ENCODE measurements around the gene CPTP. TPM values are rescaled to one million over a fixed set of nuclear protein-coding genes. Genes with fewer than 3 reads are reported as not detected.
"Not testable (repeated sequence)": the region's sequence is repeated elsewhere in the genome, so short reads cannot be mapped to it uniquely, and the experiment has no call there.

CPTP gene
- total RNA-seq, 1 experiment from 2014 or later = 22.5 TPM

DNA sequence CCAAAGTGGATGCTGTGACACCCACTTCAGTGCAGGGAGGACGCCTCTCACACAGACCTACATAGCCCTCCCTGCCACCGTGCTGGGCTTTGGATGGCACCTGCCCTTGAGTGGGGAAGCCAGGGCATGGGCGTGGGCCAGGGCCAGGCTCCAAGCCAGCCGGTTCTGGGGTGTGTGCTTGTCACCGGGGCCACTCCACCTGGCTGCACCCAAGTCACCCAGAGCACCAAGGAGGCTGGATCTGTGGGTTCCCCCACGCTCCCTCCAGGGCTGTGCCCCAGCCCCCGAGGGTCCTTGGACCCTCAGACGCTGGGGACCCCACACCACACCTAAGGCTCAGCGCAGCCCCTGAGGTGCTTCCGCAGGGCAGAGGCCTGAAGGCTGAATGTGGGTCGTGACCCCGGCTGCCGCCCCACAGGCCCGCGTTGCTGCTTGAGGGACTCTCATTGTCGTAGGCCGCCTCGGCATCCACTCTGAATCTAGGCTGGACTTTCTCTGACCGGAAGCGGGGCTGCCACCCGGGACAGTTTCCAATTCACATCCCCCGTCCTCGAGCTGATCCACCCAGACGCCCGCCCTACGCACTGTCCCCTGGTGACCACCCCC is 32.3 kb downstream of the CPTP start:
- in situ Hi-C loops (cut with HindIII; ENCODE audit: low sequenced_read_pairs) = no loop called here
- DNase-seq (ENCODE audit: low spot score) = no peak

DNA sequence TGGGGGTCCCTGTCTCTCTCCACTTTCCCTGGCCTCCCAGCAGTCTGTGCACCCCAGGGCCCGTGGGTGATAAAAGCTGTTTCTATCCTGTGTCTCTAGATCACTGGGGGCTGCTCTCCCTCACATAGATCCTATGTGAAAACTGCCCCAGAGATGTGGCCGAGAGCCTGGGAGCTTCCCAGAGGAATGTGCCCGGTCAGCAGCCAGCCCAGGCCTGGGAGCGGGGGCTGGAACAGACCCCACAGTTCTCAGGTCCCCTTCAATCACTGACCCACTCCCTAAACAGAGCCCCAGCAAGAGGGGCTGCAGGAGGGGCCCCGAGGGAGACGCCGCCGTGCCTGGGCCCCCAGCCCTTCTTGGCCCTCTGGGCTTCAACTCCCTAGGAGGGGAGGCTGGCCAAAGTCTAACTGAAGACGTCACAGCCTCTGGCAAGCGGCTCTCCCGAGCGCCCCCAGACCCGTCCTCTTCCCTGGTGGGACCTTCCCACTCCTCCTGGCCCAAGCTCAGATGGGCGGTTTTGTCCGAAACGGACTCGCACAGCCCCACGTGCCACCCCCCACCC is 33.4 kb downstream of the CPTP start:
- DNase-seq (ENCODE audit: low spot score) = no peak
- in situ Hi-C loops (cut with HindIII; ENCODE audit: low sequenced_read_pairs) = no loop called here

DNA sequence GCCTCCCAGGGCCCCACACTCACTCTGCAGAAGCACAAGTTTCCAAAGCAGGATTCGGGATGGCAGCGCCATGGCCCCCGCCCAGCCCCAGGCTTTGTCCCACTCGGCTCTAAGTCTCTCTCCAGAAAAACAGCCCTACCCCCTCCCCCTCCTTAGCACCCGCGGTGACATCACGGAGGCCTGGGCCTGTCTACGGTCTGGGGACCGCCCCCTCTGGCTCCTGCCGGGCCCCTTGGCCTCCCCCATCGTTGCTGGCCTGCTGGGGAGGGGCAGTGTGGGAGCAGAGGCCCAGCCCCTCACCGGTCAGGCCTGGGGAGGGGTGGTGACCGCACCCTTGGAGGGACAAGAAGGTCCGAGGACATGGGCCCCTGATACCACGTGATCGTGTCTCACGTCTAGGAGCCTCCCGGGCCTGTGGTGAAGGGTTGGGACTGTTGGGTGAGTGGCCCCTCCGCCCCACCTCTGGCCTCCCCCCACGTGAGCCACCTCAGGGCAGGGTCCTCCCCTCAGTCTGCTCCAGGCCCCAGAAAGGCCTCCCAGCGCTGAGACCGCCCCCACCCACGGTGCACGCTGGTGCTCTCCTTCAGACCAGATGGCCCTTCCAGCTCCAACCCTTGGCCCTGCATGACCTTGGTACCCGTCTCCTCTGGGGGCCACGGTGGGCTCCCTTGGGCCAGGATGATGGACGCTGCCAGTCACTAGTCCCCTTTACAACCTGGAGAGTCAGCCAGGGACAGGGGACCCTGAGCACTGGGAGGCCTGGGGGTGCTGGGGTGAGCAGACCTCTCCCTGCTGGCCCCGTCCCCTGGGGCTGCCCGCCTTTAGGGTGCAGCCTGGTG is 34.0 kb downstream of the CPTP start, which contains the start of gene MXRA8:
Gene MXRA8, minus strand, starts transcription at position 123 of the 839 bp plus-strand sequence. Its CDS starts 51 bp downstream, at position 72.
- no peak for DNase-seq (ENCODE audit: low spot score)
- in situ Hi-C loops (cut with HindIII; ENCODE audit: low sequenced_read_pairs) = no loop called here

DNA sequence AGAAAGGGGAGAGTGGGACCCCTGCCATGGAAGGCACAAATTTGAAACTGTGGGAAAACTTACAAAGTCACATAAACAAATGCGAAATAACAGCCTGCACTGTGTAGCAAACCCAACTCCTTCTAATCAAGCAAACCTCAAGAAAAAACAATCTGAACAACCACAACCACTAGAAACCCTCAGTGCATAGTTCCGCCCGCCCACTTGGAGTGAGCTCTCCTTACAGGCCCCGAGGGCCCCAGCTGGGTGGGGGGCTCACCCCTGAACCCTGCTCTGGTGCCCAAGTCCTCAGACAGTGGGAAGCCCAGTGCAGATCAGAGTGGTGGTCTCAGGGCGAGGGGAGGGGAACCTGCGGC is 34.7 kb downstream of the CPTP start:
- in situ Hi-C loops (cut with HindIII; ENCODE audit: low sequenced_read_pairs) = no loop called here

DNA sequence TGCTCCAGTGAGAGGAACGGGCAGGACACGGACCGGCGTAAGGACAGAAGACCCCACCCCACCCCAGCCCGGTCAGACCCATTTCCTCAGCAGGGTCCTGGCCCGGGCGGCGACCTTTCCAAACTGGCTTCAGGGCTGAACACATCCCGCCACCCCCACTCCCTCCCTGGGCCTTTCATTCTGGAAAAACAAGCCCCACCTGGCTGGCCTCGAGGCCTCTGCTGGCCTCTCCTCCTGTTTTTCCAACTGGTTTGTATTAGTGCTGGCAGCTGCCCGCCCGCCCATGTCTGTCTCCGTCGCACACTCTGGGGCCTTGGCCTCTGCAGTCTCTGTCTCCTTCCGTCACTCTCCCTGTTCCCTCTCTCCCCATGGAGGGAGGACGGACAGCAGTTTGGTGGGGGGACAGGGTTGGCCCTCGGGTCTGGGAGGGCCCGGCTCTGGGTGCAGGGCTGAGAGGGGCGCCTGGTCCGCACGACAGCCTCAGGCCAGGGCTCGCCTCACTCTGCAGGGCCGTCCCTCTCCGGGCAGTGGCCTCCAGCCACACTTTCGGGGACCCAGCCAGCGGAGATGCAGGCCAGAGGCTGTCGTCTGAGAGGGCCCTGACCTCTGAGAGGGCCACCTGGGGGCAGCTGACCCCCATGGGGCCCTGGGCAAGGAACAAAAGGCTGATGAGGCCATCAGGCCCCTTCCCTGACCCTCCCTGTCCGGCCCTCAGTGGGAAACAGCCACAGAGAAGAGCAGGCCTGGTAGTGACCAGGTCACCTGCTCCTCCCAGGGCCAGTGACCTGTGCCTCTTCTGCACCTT is 35.3 kb downstream of the CPTP start:
- in situ Hi-C loops (cut with HindIII; ENCODE audit: low sequenced_read_pairs) = no loop called here

More for the DNA sequence above, 34.7 kb downstream of the CPTP start:
- no peak for DNase-seq (ENCODE audit: low spot score)

DNA sequence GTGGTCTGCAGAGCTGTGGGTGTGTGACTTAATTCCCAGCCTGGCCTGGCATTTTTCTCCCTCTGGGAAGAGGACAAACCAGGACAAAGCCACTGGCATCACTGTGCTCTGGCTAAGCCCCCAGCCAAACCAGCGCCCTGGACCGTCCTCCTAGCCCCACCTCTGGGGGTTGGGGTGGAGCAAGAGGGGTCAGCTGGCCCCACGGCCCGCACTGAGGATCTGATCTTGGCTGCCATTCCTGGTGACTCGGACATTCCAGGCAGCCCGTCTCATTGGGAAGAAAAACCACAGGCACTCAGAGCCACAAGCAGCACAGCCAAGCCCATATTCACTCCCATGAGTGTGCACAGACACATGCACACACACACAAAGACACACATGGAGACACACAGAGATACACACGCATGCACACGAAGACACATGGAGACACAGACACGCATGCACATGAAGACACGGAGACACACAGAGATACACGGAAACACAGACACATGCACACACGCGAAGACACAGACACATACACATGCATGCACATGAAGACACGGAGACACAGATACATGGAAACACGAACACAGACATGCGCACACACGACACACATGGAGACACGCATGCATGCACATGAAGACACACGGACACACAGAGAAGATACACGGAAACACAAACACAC is 36.0 kb downstream of the CPTP start:
- DNase-seq (ENCODE audit: low spot score) = no peak
- in situ Hi-C loops (cut with HindIII; ENCODE audit: low sequenced_read_pairs) = no loop called here

More for the DNA sequence above, 35.3 kb downstream of the CPTP start:
- no peak for DNase-seq (ENCODE audit: low spot score)

DNA sequence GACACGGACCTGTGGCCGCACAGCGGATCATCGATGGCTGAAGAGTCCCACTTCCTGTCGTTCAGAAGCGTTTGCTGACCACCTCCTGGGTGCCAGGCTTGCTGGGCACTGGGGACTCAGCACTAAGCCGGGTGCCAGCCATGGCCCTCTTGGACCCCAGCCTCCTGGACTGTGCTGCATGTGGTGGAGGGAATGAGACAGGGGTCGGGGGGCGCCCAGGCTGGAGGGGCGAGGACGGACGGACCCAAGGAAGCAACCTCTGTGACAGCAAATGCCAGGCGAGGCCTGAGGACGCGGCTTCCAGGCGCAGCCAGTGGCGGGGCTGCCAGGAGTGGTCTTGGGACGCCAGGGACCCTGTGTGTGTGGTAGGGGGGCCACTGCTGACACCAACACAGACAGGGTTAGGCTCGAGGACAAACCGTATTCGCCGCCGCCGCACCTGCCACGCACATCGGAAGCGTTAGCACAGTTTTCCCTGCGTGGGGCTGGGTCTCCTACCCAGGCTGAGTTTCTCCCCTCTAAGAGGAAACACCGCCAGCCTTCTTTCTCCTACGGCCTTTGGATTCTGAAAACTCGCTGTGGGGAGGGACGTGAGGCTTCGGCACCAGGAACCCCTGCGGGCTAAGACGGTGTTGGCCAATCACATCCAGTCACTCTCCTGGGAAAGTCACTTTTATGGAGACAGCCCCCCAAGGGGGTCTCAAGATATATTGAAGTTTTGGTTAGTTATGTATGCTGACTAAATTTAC is 36.8 kb downstream of the CPTP start:
- no peak for DNase-seq (ENCODE audit: low spot score)
- in situ Hi-C loops (cut with HindIII; ENCODE audit: low sequenced_read_pairs) = no loop called here

DNA sequence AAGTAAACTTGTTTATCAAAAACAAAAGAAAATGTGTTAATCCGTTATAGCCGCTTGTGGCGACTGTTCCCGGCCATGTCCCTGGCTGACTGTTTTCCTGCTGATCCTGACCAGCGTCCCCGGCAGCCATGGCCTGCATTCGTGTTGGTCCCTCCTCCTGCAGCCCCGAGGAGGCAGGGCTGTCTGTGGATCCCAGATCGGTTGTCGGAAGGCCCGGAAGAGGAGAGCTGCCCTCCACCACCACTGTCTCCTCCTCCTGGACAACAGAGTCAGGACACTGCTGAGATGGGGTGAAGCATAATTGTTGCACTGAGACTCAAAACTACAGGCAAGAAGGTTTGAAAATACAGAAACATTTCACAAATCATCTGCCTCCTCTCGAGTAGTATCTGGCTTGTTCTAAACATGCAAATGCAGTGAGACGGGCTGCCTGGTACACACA is 37.4 kb downstream of the CPTP start:
- in situ Hi-C loops (cut with HindIII; ENCODE audit: low sequenced_read_pairs) = no loop called here

DNA sequence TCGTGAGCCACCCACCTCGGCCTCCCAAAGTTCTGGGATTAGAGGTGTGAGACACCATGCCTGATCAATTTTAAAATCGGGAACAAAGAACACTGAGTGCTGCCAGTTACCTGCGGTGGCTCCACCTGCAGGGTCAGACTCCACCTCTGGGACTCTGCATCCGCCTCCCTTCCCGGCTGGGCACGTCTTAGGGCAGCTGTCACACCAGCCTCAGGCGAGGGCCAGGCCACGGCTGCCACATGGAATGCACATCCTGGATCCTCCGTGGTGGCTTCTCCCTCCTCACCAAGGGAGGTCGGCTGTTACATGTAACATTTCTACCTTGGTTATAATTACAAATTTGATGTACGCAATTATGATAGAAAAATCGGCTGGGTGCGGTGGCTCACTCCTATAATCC is 39.7 kb downstream of the CPTP start:
- in situ Hi-C loops (cut with HindIII; ENCODE audit: low sequenced_read_pairs) = no loop called here
- DNase-seq (ENCODE audit: low spot score) = no peak

More for the DNA sequence above, 37.4 kb downstream of the CPTP start:
- no peak for DNase-seq (ENCODE audit: low spot score)

DNA sequence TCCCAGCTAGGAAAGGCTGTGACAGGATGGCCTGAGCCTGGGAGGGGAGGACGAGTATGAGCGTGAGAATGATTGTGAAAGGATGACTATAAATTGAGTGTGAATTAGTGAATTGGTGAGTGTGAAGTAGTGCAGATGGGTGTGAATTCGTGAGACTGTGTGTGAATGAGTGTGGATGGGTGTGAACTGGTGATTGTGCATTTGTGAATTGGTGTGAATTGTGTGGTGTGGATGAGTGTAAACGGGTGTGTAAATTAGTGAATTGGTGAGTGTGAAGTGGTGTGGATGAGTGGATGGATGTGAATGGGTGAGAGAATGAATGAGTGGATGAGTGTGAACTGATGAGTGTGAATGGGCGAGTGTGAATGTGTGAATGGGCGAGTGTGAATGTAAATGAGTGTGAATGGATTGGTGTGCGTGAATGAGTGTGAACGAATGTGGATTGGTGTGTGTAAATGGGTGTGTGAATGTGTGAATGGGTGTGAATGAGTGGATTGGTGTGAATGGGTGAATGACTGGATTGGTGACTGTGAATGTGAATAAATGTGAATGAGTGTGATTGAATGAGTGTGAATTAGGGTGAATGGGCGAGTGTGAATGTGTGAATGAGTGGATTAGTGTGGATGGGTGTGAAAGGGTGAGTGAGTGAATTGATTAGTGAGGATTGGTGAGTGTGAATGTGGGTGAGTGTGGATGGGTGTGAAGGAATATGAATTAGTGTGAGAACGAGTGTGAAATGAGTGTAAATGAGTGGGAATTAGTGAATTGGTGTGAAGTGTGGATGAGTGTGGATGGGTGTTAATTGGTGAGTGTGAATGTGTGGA is 41.5 kb downstream of the CPTP start:
- in situ Hi-C loops (cut with HindIII; ENCODE audit: low sequenced_read_pairs) = no loop called here
- DNase-seq (ENCODE audit: low spot score) = no peak

DNA sequence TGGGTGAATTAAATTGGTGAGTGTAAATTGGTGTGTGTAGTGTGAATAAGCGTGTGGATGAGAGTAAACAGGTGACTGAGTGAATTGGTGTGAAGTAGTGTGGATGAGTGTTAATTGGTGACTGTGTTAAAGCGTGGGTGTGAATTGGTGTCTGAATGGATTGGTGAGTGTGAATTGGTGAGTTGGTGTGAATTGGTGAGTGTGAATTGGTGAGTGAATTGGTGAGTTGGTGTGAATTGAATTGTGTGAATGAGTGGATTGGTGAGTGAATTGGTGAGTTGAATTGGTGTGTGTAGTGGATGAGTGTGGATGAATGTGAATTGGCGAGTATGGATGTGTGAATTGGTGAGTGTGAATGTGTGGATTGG is 42.1 kb downstream of the CPTP start:
- DNase-seq (ENCODE audit: low spot score) = no peak
- in situ Hi-C loops (cut with HindIII; ENCODE audit: low sequenced_read_pairs) = no loop called here

DNA sequence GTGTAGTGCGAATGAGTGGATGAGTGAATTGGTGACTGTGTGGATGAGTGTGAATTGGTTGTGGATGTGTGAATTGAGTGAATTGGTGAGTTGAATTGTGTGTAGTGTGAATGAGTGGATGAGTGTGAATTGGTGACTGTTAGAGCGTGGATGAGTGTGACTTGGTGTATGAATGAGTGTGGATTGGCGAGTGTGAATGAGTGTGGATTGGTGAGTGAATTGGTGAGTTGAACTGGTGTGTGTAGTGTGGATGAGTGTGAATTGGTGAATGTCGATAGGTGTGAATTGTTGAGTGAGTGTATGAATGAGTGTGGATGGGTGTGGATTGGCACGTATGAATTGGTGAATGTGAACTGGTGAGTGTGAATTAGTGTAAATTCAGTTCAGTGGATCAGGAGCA is 42.7 kb downstream of the CPTP start:
- DNase-seq (ENCODE audit: low spot score) = no peak
- in situ Hi-C loops (cut with HindIII; ENCODE audit: low sequenced_read_pairs) = no loop called here

DNA sequence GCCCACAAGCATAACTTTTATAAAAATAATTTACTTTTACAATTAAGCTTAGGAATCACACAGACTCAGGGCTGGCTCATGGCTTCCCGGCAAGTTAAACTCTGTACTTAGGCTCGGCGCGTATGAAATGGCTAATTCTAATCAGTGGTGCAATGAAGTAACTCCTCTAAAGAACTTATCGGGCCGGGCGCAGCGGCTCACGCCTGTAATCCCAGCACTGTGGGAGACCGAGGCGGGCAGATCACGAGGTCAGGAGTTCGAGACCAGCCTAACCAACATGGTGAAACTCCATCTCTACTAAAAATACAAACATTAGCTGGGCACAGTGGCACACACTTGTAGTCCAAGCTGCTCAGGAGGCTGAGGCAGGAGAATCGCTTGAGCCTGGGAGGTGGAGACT is 45.5 kb downstream of the CPTP start:
- in situ Hi-C loops (cut with HindIII; ENCODE audit: low sequenced_read_pairs) = loop anchor here (10.0 kb wide), 2 partner anchors 65 to 195 kb away; partner anchors contain the start of gene VWA1

DNA sequence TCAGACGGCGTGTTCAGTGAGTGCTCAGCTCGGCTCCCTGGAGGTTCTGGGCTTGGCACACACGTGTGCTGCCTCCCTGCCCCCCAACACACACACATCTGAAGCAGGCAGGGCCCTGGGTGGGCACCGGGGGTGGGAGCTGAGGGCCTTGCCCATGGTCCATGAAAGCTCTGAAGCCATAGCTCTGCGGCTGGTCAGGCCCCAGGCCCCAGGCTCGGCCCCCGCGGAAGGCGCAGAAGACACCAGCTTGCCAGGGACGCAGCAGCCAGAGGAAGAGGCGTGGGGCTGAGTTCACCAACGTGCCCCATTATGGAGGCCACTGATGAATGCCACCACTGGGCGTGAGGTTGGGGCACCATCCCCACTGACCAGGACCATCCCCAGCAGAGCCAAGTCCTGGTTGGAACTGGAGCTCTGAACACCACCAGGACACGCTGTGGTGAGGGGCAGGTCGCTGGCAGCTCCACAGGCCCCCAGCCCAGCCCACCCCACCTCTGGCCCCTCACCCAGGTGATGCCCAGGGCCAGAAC is 46.2 kb downstream of the CPTP start:
- in situ Hi-C loops (cut with HindIII; ENCODE audit: low sequenced_read_pairs) = loop anchor here (10.0 kb wide), 2 partner anchors 64 to 194 kb away; partner anchors contain the start of gene VWA1
- DNase-seq (ENCODE audit: low spot score) = no peak

More for the DNA sequence above, 45.5 kb downstream of the CPTP start:
- not testable (repeated sequence) for DNase-seq (ENCODE audit: low spot score)

DNA sequence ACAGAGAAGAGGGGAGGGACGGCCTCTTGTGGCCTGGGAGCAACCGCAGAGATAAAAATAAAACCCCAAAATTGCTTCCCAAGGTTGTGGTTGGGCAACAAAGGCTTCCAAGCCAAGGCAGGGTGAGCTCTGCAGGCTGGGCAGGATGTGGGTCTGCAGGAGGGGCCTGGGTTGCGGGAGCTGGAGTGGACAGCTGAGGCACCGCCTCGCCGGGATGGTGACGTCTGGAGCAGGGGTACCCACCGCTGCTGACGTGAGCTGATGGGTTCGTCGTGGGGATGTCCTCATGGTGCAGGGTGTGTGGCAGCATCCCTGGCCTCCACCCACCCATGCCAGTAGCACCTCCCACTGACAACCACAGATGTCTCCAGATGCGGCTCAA is 46.8 kb downstream of the CPTP start:
- in situ Hi-C loops (cut with HindIII; ENCODE audit: low sequenced_read_pairs) = loop anchor here (10.0 kb wide), 2 partner anchors 63 to 193 kb away; partner anchors contain the start of gene VWA1
- DNase-seq (ENCODE audit: low spot score) = no peak

DNA sequence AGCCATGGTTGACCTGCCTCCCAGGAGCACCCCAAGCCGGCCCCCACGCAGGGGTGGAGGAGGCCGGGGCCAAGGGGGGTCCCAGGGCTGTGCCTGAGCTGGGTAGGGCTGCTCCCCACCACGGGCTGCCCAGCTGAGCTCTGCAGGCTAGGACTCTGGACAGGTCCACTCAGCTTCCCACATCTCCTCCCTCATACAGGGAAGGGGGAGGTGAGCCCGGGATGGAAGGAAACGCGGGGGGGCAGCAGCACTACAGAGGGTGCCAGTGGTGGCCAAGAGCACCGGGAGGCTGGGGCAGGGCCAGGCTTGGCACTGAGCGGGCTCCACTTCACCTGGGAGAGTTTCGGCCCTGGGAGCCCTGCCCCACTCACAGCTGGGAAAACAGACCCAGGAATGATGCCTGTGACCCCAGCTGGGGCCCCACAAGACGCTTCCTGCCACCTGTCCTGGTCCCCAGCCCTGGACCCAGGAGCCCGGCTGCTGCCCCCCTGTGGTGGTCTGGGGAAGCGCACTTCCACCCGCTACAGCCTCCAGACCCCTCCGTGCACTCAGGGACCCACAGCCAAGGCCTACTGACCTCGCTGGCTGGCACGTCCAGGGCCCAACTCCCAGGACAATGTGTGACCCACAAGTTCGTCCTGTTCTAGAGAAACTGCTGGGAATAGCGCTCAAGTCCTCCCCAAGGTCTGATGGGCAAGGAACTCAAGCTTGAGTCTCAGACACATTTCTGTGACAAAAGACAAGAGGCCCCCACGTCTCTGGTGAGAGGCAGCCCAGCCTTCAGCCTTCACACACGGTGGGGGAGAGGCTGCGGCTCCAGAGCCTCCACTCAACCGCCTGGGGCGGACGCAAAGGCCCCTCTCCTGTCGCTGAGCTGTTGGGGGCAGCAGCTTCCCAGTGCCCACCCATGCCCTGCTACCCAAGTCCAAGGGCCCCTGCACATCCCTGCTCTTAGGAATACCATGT is 47.4 kb downstream of the CPTP start:
- peak; percentile 36 for DNase-seq (ENCODE audit: low spot score)
- in situ Hi-C loops (cut with HindIII; ENCODE audit: low sequenced_read_pairs) = loop anchor here (10.0 kb wide), 2 partner anchors 63 to 193 kb away; partner anchors contain the start of gene VWA1

All from G401 (cell line).